H1 (cell line): ENCODE results near the gene BLTP1. TPM values are rescaled to one million over a fixed set of nuclear protein-coding genes. Genes with fewer than 3 reads are reported as not detected.

Experiments
- BCL11A ChIP-seq, 2 experiments: IDR thresholded peaks; one replicate each; pipeline ENCODE4 v1.6.1; 2011; ENCODE audit warnings: low read depth in 2 of 2, low read length in 2 of 2, mild to moderate bottlenecking in 2 of 2
- CBX5 ChIP-seq: fragments of 300-800, 300-1000 bp; sonication (generic); IDR thresholded peaks from 2 replicates; pipeline ENCODE4 v1.7.1; 2016; ENCODE audit warnings: antibody characterized with exemption, low read length, low read depth
- CHD7 ChIP-seq: fragments of 300-600 bp; sonication (generic); IDR thresholded peaks from 2 replicates; pipeline ENCODE4 v1.7.1; 2012; ENCODE audit warnings: low read length, moderate library complexity, mild to moderate bottlenecking, inconsistent platforms; ENCODE audit not compliant: insufficient replicate concordance
- CTBP2 ChIP-seq: IDR thresholded peaks from 2 replicates; pipeline ENCODE4 v1.7.0; 2011; ENCODE audit warnings: borderline replicate concordance, mild to moderate bottlenecking, moderate library complexity, mixed read lengths, low read length; ENCODE audit not compliant: insufficient read depth, insufficient read length
- E2F6 ChIP-seq: IDR thresholded peaks from 2 replicates; pipeline ENCODE4 v1.6.1; 2012; ENCODE audit warnings: inconsistent platforms
- KDM5A ChIP-seq: fragments of 200-600 bp; IDR thresholded peaks from 2 replicates; pipeline ENCODE4 v1.7.1; 2012; ENCODE audit warnings: mild to moderate bottlenecking, low read length, inconsistent platforms, mixed read lengths
- MAFK ChIP-seq: IDR thresholded peaks from 2 replicates; pipeline ENCODE4 v1.6.1; 2012; ENCODE audit warnings: low read depth, mild to moderate bottlenecking, improper control_type of control experiment, low read length
- RNF2 ChIP-seq: fragments of 200-900, 300-1000 bp; sonication (generic); IDR thresholded peaks from 2 replicates; pipeline ENCODE4 v1.7.1; 2016; ENCODE audit warnings: borderline replicate concordance, low read depth, mild to moderate bottlenecking, antibody characterized with exemption, low read length; ENCODE audit not compliant: poor library complexity, severe bottlenecking; ENCODE audit errors: missing control alignments
- SP1 ChIP-seq: IDR thresholded peaks from 2 replicates; pipeline ENCODE4 v1.6.1; 2011; ENCODE audit warnings: low read depth, low read length
- polyA plus RNA-seq, 7 experiments: library from polyadenylated mRNA; depleted of rRNA in 3 of 7; stranded (reverse) in 5 of 7; unstranded in 2 of 7; fragments of >200 nt in 5 of 7; fragments of 200-250 nt in 2 of 7; gene quantifications; 1 replicate in 5 of 7; 2 replicates in 1 of 7; 4 replicates in 1 of 7; pipeline versions ENCODE4 v1.2.1 to v1.2.3, GENCODE V29; 2011 to 2013; ENCODE audit warnings: missing spikeins in 2 of 7, mixed read lengths in 2 of 7
- total RNA-seq: library from RNA; stranded (reverse); fragmentation: NEBNext Ultra II Directional; extraction: Animal tissue kit (Norgen Biotek cat#: 25700); gene quantifications from 2 replicates; pipeline ENCODE4 v1.2.1, GENCODE V29; 2021

The BLTP1 gene
- total and polyA plus RNA-seq, 2 of the 8 experiments (the other 6 are each of a cell fraction or from before 2014, with no cell fraction given) = 14.0 to 27.9 TPM

- TF ChIP-seq CHD7 (no peak), RNF2 (no peak), CTBP2 (no peak), E2F6 (no peak), SP1 (no peak), MAFK (no peak), KDM5A (no peak), BCL11A (IDR thresholded peaks at IDR 0.05; ENCODE audit: low read depth in 2 of 2, low read length in 2 of 2) (no peak), CBX5 (no peak)
These were observed 11.6 kb downstream of the BLTP1 start (continued) for GRCh38 chr4:122163767-122164166.
